Esophagus (tissue), 2 donors: ENCODE measurements around the gene PCLO. TPM values are rescaled to one million over a fixed set of nuclear protein-coding genes. Genes with fewer than 3 reads are reported as not detected.

Experiments used
- H3K27ac ChIP-seq, 2 donors: one replicate each; pipeline ENCODE4 v1.5.1; 2013; ENCODE audit warnings: low read depth in 2 of 2, mild to moderate bottlenecking in 2 of 2, inconsistent platforms in 1 of 2, low read length in 1 of 2, moderate library complexity in 1 of 2
- H3K27me3 ChIP-seq, 2 donors: one replicate each; pipeline ENCODE4 v1.6.1; 2013; ENCODE audit warnings: low read length in 2 of 2, control low read depth in 1 of 2, mild to moderate bottlenecking in 1 of 2; ENCODE audit not compliant: insufficient read depth in 2 of 2, control insufficient read depth in 1 of 2
- H3K36me3 ChIP-seq, 2 donors: one replicate each; pipeline ENCODE4 v1.6.1; 2013; ENCODE audit warnings: low read length in 1 of 2; ENCODE audit not compliant: control insufficient read depth in 2 of 2, insufficient read depth in 2 of 2
- H3K4me1 ChIP-seq, 2 donors: one replicate each; pipeline ENCODE4 v1.6.1; 2013; ENCODE audit warnings: low read length in 1 of 2; ENCODE audit not compliant: control insufficient read depth in 2 of 2, insufficient read depth in 2 of 2
- H3K4me3 ChIP-seq, 2 donors: one replicate each; pipeline ENCODE4 v1.5.1; 2013; ENCODE audit warnings: low read length in 2 of 2, mild to moderate bottlenecking in 2 of 2, low read depth in 1 of 2, moderate library complexity in 1 of 2
- H3K9me3 ChIP-seq, 2 donors: one replicate each; pipeline ENCODE4 v1.6.1; 2013; ENCODE audit warnings: mild to moderate bottlenecking in 2 of 2, low read depth in 1 of 2, low read length in 1 of 2, moderate library complexity in 1 of 2; ENCODE audit not compliant: control insufficient read depth in 2 of 2, insufficient read depth in 1 of 2
- WGBS, 2 donors: extraction: QIAGEN DNeasy Blood & Tissue Kit; methylation state at CpG; one replicate each; pipeline ENCODE4 v1.1.7; 2013; 5-methylcytosine and 5-hydroxymethylcytosine counted together
- polyA plus RNA-seq, 2 donors: library from polyadenylated mRNA; stranded (reverse); fragments of 200-250 nt; gene quantifications; one replicate each; pipeline ENCODE4 v1.2.3, GENCODE V29; 2013
- donor health status: healthy with polysubstance abuse.
- donor health status: Bipolar disorder and iron deficiency.

PCLO gene
- 1 to 10 TPM; 1.5 to 1.6 TPM for polyA plus RNA-seq

- WGBS, 2 donors = 1% methylated on average over 71 to 77 of the region's 77 CpGs
These were observed at the start of gene PCLO for GRCh38 chr7:83162402-83163256. TSS of gene PCLO (minus strand) at chr7:83162884. CDS start at chr7:83162592, 292 bp downstream.

GRCh38 chr7:83211685-83212084 is 49.0 kb upstream of the PCLO start:
- H3K36me3 ChIP-seq = no peaks in the 10 kb centered on the region
- no peaks in the 10 kb centered on the region for H3K4me1 ChIP-seq
- no peaks in the 10 kb centered on the region for H3K27me3 ChIP-seq
- 70 to 79% methylated on average over 1 of the region's 1 CpG for WGBS, 2 donors
- no peak overlapping the region for H3K4me3 ChIP-seq
- no peaks in the 10 kb centered on the region for H3K9me3 ChIP-seq
- no peak overlapping the region for H3K27ac ChIP-seq

More at GRCh38 chr7:83162402-83163256, at the start of gene PCLO:
- H3K27ac ChIP-seq = peak within 1 kb of the TSS; percentile 78 to 80
- no peaks in the 10 kb centered on the region for H3K4me1 ChIP-seq
- H3K9me3 ChIP-seq = no peaks in the 10 kb centered on the region
- no peaks in the 10 kb centered on the region for H3K36me3 ChIP-seq
- H3K27me3 ChIP-seq = no peaks in the 10 kb centered on the region
- peak within 1 kb of the TSS; percentile 68 to 79 for H3K4me3 ChIP-seq

- H3K4me3 ChIP-seq = no peak overlapping the region
- H3K4me1 ChIP-seq = no peaks in the 10 kb centered on the region
- 70 to 77% methylated on average over 3 of the region's 3 CpGs for WGBS, 2 donors
- H3K9me3 ChIP-seq = no peaks in the 10 kb centered on the region
- H3K36me3 ChIP-seq = no peaks in the 10 kb centered on the region
- H3K27me3 ChIP-seq = no peaks in the 10 kb centered on the region
- no peak overlapping the region for H3K27ac ChIP-seq
These were observed 47.8 kb upstream of the PCLO start for GRCh38 chr7:83210479-83210878.

- Histone ChIP-seq H3K9me3 (no peaks in the 10 kb centered on the region), H3K27ac (no peak overlapping the region), H3K4me3 (no peak overlapping the region), H3K36me3 (no peaks in the 10 kb centered on the region), H3K4me1 (no peaks in the 10 kb centered on the region), H3K27me3 (no peaks in the 10 kb centered on the region)
- WGBS, 2 donors = 85 to 94% methylated on average over 2 of the region's 2 CpGs
These were observed 42.0 kb upstream of the PCLO start for GRCh38 chr7:83204715-83205114.

- Histone ChIP-seq H3K36me3 (no peaks in the 10 kb centered on the region), H3K9me3 (no peaks in the 10 kb centered on the region), H3K27me3 (no peaks in the 10 kb centered on the region), H3K4me3 (no peak overlapping the region), H3K27ac (no peak overlapping the region), H3K4me1 (no peaks in the 10 kb centered on the region)
- WGBS, 2 donors = 96% methylated on average over 1 of the region's 1 CpG
These were observed 38.7 kb upstream of the PCLO start for GRCh38 chr7:83201355-83201754.

GRCh38 chr7:83190659-83191389 is 28.1 kb upstream of the PCLO start:
- Histone ChIP-seq H3K9me3 (no peaks in the 10 kb centered on the region), H3K27ac (no peak overlapping the region), H3K4me3 (no peak overlapping the region), H3K36me3 (no peaks in the 10 kb centered on the region), H3K4me1 (no peaks in the 10 kb centered on the region), H3K27me3 (no peaks in the 10 kb centered on the region)

GRCh38 chr7:83178796-83179195 is 16.1 kb upstream of the PCLO start:
- Histone ChIP-seq H3K4me3 (no peak overlapping the region), H3K36me3 (no peaks in the 10 kb centered on the region), H3K9me3 (peaks cover 5 to 6% of the 10 kb centered on the region in 2 donors), H3K27me3 (no peaks in the 10 kb centered on the region), H3K27ac (no peak overlapping the region), H3K4me1 (no peaks in the 10 kb centered on the region)
- 53 to 67% methylated on average over 1 of the region's 1 CpG for WGBS, 2 donors

- WGBS, 2 donors = 55 to 62% methylated on average over 4 of the region's 4 CpGs
- Histone ChIP-seq H3K4me1 (no peaks in the 10 kb centered on the region), H3K27me3 (no peaks in the 10 kb centered on the region), H3K36me3 (no peaks in the 10 kb centered on the region), H3K9me3 (peaks cover 5 to 6% of the 10 kb centered on the region in 2 donors), H3K27ac (no peak overlapping the region), H3K4me3 (no peak overlapping the region)
These were observed 15.4 kb upstream of the PCLO start for GRCh38 chr7:83178066-83178465.

GRCh38 chr7:83173664-83174063 is 11.0 kb upstream of the PCLO start:
- Histone ChIP-seq H3K4me1 (no peaks in the 10 kb centered on the region), H3K27me3 (no peaks in the 10 kb centered on the region), H3K27ac (no peak overlapping the region), H3K36me3 (no peaks in the 10 kb centered on the region), H3K9me3 (no peaks in the 10 kb centered on the region), H3K4me3 (no peak overlapping the region)
